ENCODE data around the gene LCP1. TPM values are rescaled to one million over a fixed set of nuclear protein-coding genes. Genes with fewer than 3 reads are reported as not detected.

LCP1 gene
- polyA plus RNA-seq, 3 donors from 2014 or later: 1,594 to 2,414 (median 2,262) TPM

DNA sequence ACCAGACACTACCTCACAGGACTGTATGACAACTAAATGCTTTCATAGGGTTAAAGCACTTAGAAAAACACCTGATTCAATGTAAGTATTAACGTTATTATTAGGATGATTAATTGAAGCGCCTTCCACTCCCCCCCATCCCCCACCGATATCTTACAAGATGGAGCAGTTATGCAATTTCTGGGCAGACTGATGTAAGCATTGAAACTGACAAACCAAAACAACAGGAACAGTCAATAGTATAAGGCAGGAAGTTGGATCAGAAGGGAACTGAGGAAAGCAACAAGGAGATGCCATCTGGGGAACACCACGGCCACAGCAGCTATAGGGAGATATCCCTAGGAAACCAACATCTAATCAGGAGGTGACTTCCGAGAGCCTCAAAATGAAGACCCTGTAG is 3.8 kb downstream of the LCP1 start:
- no peak for DNase-seq
- Mint-ChIP-seq H3K27ac (peak overlapping the region; percentile 92 to 96 (median 94)), H3K9me3 (peaks cover 0 to 3% (median 0%) of the 10 kb centered on the region in 6 donors), H3K27me3 (ENCODE audit: low read depth in 3 of 3) (peaks cover 13 to 30% (median 23%) of the 10 kb centered on the region in 3 donors), H3K36me3 (peaks cover 5 to 18% (median 9%) of the 10 kb centered on the region in 3 donors), H3K4me3 (peak overlapping the region; percentile 81 to 99 (median 97)), H3K4me1 (peaks cover 81 to 88% of the 10 kb centered on the region in 2 donors)

DNA sequence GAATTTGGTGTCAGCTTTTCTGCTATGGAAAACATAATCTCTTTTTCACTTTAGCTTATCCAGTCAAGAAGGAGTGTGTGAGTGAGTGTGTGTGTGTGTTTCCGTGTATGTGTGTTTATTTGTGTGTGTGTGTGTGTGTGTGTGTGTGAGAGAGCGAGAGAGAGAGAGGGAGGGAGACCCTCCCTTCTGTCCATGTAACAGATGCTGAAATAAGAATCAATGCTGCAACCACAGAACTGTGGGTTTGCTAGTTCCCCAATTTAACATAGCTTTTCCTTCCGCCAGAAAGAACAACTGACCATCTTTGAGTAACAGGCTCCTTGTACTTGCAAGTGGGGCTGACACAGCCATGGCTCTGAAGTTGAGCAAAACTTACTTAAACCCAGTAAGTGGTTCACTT is 5.2 kb downstream of the LCP1 start:
- Mint-ChIP-seq H3K36me3 (peaks cover 5 to 18% (median 9%) of the 10 kb centered on the region in 3 donors), H3K9me3 (peaks cover 0 to 3% (median 0%) of the 10 kb centered on the region in 6 donors), H3K4me3 (peak overlapping the region; percentile 81 to 99 (median 97)), H3K27me3 (ENCODE audit: low read depth in 3 of 3) (peaks cover 6 to 21% (median 14%) of the 10 kb centered on the region in 3 donors), H3K27ac (peak overlapping the region; percentile 92 to 96 (median 94)), H3K4me1 (peaks cover 83 to 88% of the 10 kb centered on the region in 2 donors)
- DNase-seq: peak in 2 of 3 donors; percentile 50 to 51

DNA sequence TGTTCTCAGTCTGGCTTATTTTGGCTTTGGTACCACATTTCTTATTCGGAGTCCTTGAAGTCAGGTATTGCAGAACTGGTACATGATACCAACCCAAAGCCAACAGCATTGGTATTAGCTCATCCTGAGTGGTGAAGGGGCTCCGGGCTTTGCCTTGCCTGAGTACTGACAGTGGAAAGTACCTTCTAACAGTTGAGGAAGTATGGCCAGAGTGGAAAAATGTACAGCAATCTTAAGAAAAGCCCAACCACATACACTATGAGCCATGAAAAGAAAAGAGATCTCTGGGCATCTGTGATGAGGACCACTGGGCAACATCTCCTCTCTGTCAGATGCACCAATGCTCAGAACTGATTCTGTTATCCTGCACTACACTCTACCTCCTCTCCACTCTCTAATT is 8.3 kb downstream of the LCP1 start:
- H3K27ac Mint-ChIP-seq: peak overlapping the region; percentile 92 to 97 (median 94)
- H3K36me3 Mint-ChIP-seq: peaks cover 5 to 24% (median 9%) of the 10 kb centered on the region in 3 donors
- peaks cover 98 to 100% of the 10 kb centered on the region in 2 donors for H3K4me1 Mint-ChIP-seq
- H3K4me3 Mint-ChIP-seq: peak overlapping the region; percentile 72 to 99 (median 92)
- H3K27me3 Mint-ChIP-seq (ENCODE audit: low read depth in 3 of 3): peaks cover 0 to 6% (median 6%) of the 10 kb centered on the region in 3 donors
- no peaks in the 10 kb centered on the region for H3K9me3 Mint-ChIP-seq
- no peak for DNase-seq

DNA sequence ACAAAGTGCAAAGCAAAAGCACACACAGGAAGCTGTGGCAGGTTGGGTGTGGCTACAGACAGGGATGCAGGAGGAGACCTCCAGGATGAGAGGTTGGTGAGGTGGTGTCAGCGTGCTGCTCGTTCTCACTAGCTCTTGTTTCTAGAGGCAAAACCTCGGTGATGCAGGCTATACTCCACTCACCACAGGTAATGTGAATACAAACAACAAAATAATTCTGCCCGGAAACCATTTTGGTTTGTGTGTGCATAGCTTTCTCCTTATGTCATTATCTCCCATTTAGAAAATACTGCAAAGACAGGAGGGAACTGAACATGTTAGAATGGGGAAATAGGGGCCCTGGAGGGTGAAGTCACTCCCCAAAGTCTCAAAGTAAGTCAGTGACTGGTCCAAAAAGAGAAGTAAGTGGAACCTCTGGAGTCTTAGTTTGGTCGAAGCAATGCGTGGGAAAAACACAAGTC is 9.4 kb downstream of the LCP1 start:
- H3K27ac Mint-ChIP-seq: peak overlapping the region; percentile 92 to 97 (median 94)
- peaks cover 0 to 16% (median 5%) of the 10 kb centered on the region in 3 donors for H3K36me3 Mint-ChIP-seq
- peaks cover 0 to 6% (median 3%) of the 10 kb centered on the region in 3 donors for H3K27me3 Mint-ChIP-seq (ENCODE audit: low read depth in 3 of 3)
- H3K9me3 Mint-ChIP-seq: no peaks in the 10 kb centered on the region
- DNase-seq: peak; percentile 52 to 64 (median 62)
- peaks cover 98 to 100% of the 10 kb centered on the region in 2 donors for H3K4me1 Mint-ChIP-seq
- H3K4me3 Mint-ChIP-seq: peak overlapping the region; percentile 72 to 99 (median 92)

DNA sequence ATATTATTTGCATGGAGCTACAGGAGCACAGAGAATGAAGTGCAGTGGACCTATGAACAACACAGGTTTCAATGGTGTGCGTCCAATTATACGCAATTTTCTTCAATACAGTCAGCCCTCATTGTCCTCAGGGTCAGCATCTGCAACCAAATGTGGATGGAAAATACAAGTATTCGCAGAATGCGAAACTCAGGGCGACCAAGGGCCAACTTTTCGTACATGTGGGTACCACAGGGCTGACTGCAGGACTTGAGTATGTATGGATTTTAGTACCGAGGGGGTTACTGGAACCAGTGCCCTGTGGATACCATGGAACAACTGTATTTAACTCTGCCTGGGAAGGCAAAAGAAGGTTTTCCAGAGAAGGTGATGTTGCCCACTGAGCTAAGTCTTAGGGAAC is 10.2 kb downstream of the LCP1 start:
- peak overlapping the region; percentile 92 to 97 (median 94) for H3K27ac Mint-ChIP-seq
- H3K4me1 Mint-ChIP-seq: peaks cover 98 to 100% of the 10 kb centered on the region in 2 donors
- peak overlapping the region; percentile 72 to 99 (median 92) for H3K4me3 Mint-ChIP-seq
- DNase-seq: no peak
- H3K9me3 Mint-ChIP-seq: no peaks in the 10 kb centered on the region
- H3K27me3 Mint-ChIP-seq (ENCODE audit: low read depth in 3 of 3): peaks cover 0 to 4% (median 2%) of the 10 kb centered on the region in 3 donors
- H3K36me3 Mint-ChIP-seq: peaks cover 0 to 15% (median 5%) of the 10 kb centered on the region in 3 donors

DNA sequence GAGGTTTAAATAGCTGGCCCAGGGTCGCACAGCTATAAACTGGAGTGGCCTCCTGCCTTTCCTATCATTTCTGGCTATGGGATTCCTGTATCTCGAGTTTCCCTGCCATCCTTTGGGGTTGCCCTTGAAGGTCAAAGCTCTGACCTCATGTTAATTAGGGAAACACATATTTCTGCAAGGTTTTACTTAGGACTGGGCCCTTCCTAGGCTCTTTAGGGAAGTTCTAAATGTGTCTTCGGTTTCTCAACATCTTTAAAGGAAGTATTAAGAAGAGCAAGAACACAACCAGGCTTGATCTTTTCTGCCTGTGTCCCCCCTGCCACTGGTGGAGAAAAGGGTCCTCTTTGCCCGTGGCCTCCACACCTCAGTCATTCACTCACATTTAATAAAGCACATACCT is 10.8 kb downstream of the LCP1 start:
- DNase-seq: no peak
- Mint-ChIP-seq H3K36me3 (peaks cover 0 to 15% (median 5%) of the 10 kb centered on the region in 3 donors), H3K27ac (peak overlapping the region; percentile 92 to 97 (median 94)), H3K27me3 (ENCODE audit: low read depth in 3 of 3) (peaks cover 0 to 2% (median 0%) of the 10 kb centered on the region in 3 donors), H3K4me3 (peak overlapping the region; percentile 72 to 99 (median 92)), H3K4me1 (peaks cover 99 to 100% of the 10 kb centered on the region in 2 donors), H3K9me3 (no peaks in the 10 kb centered on the region)

DNA sequence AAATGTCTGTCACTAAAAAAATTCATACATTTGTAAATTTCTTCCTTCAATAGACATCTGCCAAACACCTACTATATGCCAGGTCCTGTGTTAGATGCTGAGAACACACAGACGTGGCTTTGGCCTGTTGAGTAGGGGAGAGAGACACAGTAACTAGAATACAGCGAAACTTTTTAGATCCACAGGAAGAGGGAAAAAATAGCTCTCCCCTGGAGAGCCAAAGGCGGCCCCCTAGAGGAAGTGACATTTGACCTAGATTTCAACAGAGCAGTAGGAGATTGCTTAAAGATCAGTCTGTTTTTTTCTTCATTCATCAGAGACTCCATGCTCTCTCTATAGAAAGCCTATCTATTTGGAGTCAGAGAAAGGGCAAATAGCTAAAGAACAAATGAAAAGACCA is 11.3 kb downstream of the LCP1 start:
- peak; percentile 50 to 65 (median 57) for DNase-seq
- H3K36me3 Mint-ChIP-seq: peaks cover 0 to 15% (median 5%) of the 10 kb centered on the region in 3 donors
- no peaks in the 10 kb centered on the region for H3K9me3 Mint-ChIP-seq
- peak overlapping the region; percentile 92 to 97 (median 94) for H3K27ac Mint-ChIP-seq
- peaks cover 99 to 100% of the 10 kb centered on the region in 2 donors for H3K4me1 Mint-ChIP-seq
- peak overlapping the region; percentile 72 to 99 (median 92) for H3K4me3 Mint-ChIP-seq
- H3K27me3 Mint-ChIP-seq (ENCODE audit: low read depth in 3 of 3): peaks cover 0 to 2% (median 0%) of the 10 kb centered on the region in 3 donors

DNA sequence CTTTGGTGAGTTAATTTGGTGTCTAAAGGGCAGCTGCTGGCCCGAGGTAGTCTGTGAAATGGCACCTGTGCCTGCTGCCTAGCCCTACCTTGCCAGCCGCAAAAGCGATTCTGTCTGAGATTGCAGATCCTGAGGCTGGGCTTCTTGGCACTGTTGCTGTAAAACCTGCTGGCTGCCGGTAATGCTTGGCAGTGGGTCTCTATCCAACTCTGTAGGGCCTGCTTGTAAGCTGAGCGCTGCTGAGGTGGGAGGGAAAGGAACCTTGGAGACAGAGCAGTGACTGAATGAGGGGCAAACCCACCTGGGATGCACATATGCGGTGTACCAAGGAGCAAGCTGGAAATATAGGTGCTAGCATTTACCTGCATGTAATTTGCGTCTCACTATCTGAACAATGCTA is 11.7 kb downstream of the LCP1 start:
- peaks cover 99 to 100% of the 10 kb centered on the region in 2 donors for H3K4me1 Mint-ChIP-seq
- peak overlapping the region; percentile 92 to 97 (median 94) for H3K27ac Mint-ChIP-seq
- H3K9me3 Mint-ChIP-seq: no peaks in the 10 kb centered on the region
- peaks cover 0 to 14% (median 5%) of the 10 kb centered on the region in 3 donors for H3K36me3 Mint-ChIP-seq
- no peak for DNase-seq
- H3K4me3 Mint-ChIP-seq: peak overlapping the region; percentile 72 to 99 (median 92)
- H3K27me3 Mint-ChIP-seq (ENCODE audit: low read depth in 3 of 3): peaks cover 0 to 2% (median 0%) of the 10 kb centered on the region in 3 donors

DNA sequence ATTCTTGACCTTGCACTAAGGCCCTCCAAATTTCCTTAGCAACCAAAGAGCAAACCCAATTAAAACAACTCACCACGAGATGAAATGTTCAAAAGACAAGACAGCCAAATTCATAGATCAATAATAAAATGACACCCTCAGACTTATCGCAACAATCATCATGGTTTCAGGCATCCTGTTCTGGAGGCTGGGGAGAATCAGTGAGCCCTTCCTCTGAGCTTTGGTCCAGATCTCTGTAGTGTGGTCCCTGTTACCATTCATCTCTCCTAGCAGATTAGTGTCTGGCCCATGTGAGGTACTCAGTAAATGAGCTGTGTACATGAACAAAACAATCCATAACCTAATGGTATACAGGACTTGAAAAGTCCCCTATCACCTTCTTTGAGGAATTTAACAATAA is 12.2 kb downstream of the LCP1 start:
- Mint-ChIP-seq H3K4me1 (peaks cover 97 to 100% of the 10 kb centered on the region in 2 donors), H3K9me3 (no peaks in the 10 kb centered on the region), H3K36me3 (peaks cover 0 to 11% (median 7%) of the 10 kb centered on the region in 3 donors), H3K4me3 (peak overlapping the region; percentile 72 to 99 (median 92)), H3K27ac (peak overlapping the region; percentile 92 to 97 (median 94)), H3K27me3 (ENCODE audit: low read depth in 3 of 3) (peaks cover 0 to 2% (median 0%) of the 10 kb centered on the region in 3 donors)
- no peak for DNase-seq

DNA sequence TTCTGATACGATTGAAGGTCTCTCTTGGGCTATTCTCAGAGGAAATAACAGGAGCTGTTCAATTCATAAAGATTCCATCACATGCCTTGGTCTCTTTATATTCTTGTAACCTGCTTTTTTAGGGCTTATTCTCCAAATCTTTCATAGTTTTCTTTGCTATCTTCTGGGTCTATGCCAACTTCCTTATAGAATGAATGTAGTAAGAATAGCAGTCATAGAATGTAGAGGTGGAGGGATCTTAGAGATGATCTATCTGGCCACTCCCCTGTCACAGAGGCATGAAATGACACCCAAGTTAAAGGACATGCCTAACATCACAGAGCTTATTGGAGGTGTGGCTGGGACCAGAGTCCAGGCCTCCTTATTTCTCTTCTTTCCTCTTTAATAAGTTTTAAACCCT is 13.2 kb downstream of the LCP1 start:
- peaks cover 0 to 9% (median 6%) of the 10 kb centered on the region in 3 donors for H3K36me3 Mint-ChIP-seq
- peak overlapping the region; percentile 72 to 99 (median 92) for H3K4me3 Mint-ChIP-seq
- H3K9me3 Mint-ChIP-seq: no peaks in the 10 kb centered on the region
- DNase-seq: no peak
- H3K27me3 Mint-ChIP-seq (ENCODE audit: low read depth in 3 of 3): peaks cover 0 to 2% (median 0%) of the 10 kb centered on the region in 3 donors
- peak overlapping the region; percentile 92 to 97 (median 94) for H3K27ac Mint-ChIP-seq
- H3K4me1 Mint-ChIP-seq: peaks cover 97 to 100% of the 10 kb centered on the region in 2 donors

DNA sequence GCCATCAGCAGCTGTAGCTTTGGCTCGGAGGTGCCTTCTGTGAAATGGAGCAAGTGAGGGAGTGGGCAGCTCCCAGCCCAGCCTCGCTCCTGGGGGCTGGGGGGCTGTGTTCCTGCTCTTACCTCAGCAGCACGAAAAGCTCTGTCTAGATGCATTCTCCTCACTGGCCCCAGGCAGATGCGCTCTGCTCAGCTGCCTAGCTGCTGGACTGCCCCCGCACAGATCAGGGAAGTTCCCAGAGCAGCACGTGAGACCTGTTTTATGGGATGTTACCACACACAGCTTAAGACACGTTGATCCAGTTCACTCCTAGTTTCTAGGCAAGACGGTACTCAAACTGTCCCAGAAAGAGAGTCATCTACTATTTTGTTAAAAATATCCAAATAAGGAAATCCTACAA is 13.6 kb downstream of the LCP1 start:
- H3K4me1 Mint-ChIP-seq: peaks cover 97 to 100% of the 10 kb centered on the region in 2 donors
- DNase-seq: no peak
- H3K27ac Mint-ChIP-seq: peak overlapping the region; percentile 92 to 97 (median 94)
- peaks cover 0 to 2% (median 0%) of the 10 kb centered on the region in 3 donors for H3K27me3 Mint-ChIP-seq (ENCODE audit: low read depth in 3 of 3)
- peak overlapping the region; percentile 72 to 99 (median 92) for H3K4me3 Mint-ChIP-seq
- no peaks in the 10 kb centered on the region for H3K9me3 Mint-ChIP-seq
- H3K36me3 Mint-ChIP-seq: peaks cover 0 to 6% (median 3%) of the 10 kb centered on the region in 3 donors

DNA sequence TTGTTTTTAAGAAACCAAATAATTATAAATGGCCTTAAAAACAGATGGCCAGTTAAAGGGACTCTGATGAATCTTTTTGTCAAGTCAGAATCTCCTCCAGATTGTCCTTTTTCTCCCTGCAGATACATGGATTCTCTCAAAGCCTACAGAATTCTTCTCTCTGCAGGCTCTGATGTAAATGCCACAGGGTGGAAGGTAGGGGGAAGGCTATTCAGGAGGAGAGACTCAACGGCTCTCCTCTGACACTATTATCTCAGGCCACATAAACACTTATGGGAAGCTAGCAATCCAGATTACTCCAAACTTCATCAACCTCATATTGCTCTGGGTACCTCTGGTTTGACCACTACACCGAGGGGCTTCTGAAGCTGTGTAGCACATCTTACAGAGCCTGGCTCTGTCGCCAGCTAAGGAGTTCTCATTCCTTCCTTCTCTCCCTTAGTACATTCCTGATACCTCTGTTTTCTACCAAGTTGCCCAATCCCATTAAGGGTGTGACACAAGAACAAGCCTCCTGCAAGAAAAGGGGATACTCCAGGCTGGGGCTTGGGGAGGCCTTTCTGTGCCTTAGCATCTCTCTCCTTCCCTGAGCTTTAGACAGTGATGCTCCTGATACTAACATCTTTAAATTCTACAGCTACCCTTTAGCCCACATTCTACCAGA is 14.9 kb downstream of the LCP1 start:
- Mint-ChIP-seq H3K9me3 (no peaks in the 10 kb centered on the region), H3K27me3 (ENCODE audit: low read depth in 3 of 3) (peaks cover 0 to 2% (median 0%) of the 10 kb centered on the region in 3 donors), H3K4me3 (peak overlapping the region; percentile 54 to 99 (median 92)), H3K27ac (peak overlapping the region; percentile 92 to 97 (median 94)), H3K4me1 (peaks cover 92 to 93% of the 10 kb centered on the region in 2 donors), H3K36me3 (peaks cover 0 to 6% (median 3%) of the 10 kb centered on the region in 3 donors)
- DNase-seq: no peak

DNA sequence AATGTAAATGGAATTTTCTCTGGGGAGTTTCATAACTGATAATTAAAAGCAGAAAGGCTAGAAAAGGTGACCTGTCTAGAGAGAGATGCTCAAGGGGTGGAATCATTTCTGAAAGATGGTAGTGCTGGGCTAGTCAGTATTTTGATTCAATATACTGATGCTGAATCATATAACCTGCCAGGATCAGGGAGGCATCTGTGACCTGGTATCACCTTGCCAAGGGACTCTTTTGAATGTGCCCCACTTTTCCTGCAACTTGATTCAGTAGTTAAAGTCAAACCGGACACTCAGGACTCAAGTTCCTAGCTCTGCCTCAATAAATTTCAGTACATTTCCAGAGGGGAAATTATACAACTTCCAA is 15.8 kb downstream of the LCP1 start:
- Mint-ChIP-seq H3K4me1 (peaks cover 91 to 93% of the 10 kb centered on the region in 2 donors), H3K4me3 (peak overlapping the region; percentile 35 to 98 (median 70)), H3K36me3 (peaks cover 0 to 13% (median 3%) of the 10 kb centered on the region in 3 donors), H3K27me3 (ENCODE audit: low read depth in 3 of 3) (peaks cover 0 to 2% (median 0%) of the 10 kb centered on the region in 3 donors), H3K9me3 (no peaks in the 10 kb centered on the region), H3K27ac (peak overlapping the region; percentile 77 to 97 (median 94))
- no peak for DNase-seq
